H9 (cell line): ENCODE results near the gene QSOX1. TPM values are rescaled to one million over a fixed set of nuclear protein-coding genes. Genes with fewer than 3 reads are reported as not detected.

Experiments used
- DNase-seq: peaks from one replicate; pipeline ENCODE4 v3.0.0-alpha.2; 2017
- H2AFZ ChIP-seq: one replicate; pipeline ENCODE4 v1.6.1; 2013; ENCODE audit warnings: mild to moderate bottlenecking, low read length, control low read depth, moderate library complexity
- H2AK5ac ChIP-seq: 2 replicates; pipeline ENCODE4 v1.6.1; 2013; ENCODE audit warnings: low read length, control low read depth, mixed read lengths; ENCODE audit not compliant: insufficient read length
- H2BK120ac ChIP-seq: one replicate; pipeline ENCODE4 v1.6.1; 2013; ENCODE audit warnings: low read depth, mild to moderate bottlenecking, low read length, control low read depth, inconsistent platforms; ENCODE audit not compliant: poor library complexity, severe bottlenecking
- H2BK12ac ChIP-seq: 2 replicates; pipeline ENCODE4 v1.6.1; 2013; ENCODE audit warnings: low read length, control low read depth, mixed read lengths, low read depth; ENCODE audit not compliant: insufficient read length
- H2BK15ac ChIP-seq: 2 replicates; pipeline ENCODE4 v1.6.1; 2013; ENCODE audit warnings: low read depth, low read length, control low read depth
- H2BK20ac ChIP-seq: one replicate; pipeline ENCODE4 v1.6.1; 2013; ENCODE audit warnings: low read depth, mild to moderate bottlenecking, low read length, control low read depth, inconsistent platforms; ENCODE audit not compliant: poor library complexity, severe bottlenecking
- H2BK5ac ChIP-seq: 2 replicates; pipeline ENCODE4 v1.6.1; 2013; ENCODE audit warnings: low read length, control low read depth, mixed read lengths; ENCODE audit not compliant: insufficient read length
- H3K14ac ChIP-seq: 2 replicates; pipeline ENCODE4 v1.6.1; 2013; ENCODE audit warnings: low read length, control low read depth; ENCODE audit not compliant: insufficient read depth
- H3K18ac ChIP-seq: 2 replicates; pipeline ENCODE4 v1.6.1; 2013; ENCODE audit warnings: low read depth, mild to moderate bottlenecking, mixed read lengths, low read length, control low read depth; ENCODE audit not compliant: insufficient read length
- H3K23ac ChIP-seq: 2 replicates; pipeline ENCODE4 v1.6.1; 2013; ENCODE audit warnings: low read length, control low read depth, mixed read lengths, low read depth; ENCODE audit not compliant: insufficient read length
- H3K23me2 ChIP-seq: 2 replicates; pipeline ENCODE4 v1.6.1; 2013; ENCODE audit warnings: low read depth, mild to moderate bottlenecking, mixed read lengths, low read length, control low read depth; ENCODE audit not compliant: insufficient read length, poor library complexity, severe bottlenecking
- H3K27ac ChIP-seq: 2 replicates; pipeline ENCODE4 v1.5.1; 2013; ENCODE audit warnings: low read length, control low read depth, mixed read lengths, low read depth; ENCODE audit not compliant: insufficient read length
- H3K27me3 ChIP-seq: 2 replicates; pipeline ENCODE4 v1.6.1; 2013; ENCODE audit warnings: low read length, control low read depth, inconsistent platforms; ENCODE audit not compliant: insufficient read depth
- H3K4ac ChIP-seq: 2 replicates; pipeline ENCODE4 v1.6.1; 2013; ENCODE audit warnings: low read depth, mild to moderate bottlenecking, control low read depth, inconsistent platforms, low read length, moderate library complexity
- H3K4me1 ChIP-seq: 2 replicates; pipeline ENCODE4 v1.6.1; 2013; ENCODE audit warnings: low read length, control low read depth, inconsistent platforms; ENCODE audit not compliant: insufficient read depth
- H3K4me2 ChIP-seq: 2 replicates; pipeline ENCODE4 v1.6.1; 2013; ENCODE audit warnings: low read length, control low read depth, mixed read lengths; ENCODE audit not compliant: insufficient read length, insufficient read depth
- H3K56ac ChIP-seq: 2 replicates; pipeline ENCODE4 v1.6.1; 2013; ENCODE audit warnings: low read depth, mild to moderate bottlenecking, mixed read lengths, low read length, control low read depth; ENCODE audit not compliant: insufficient read length
- H3K79me1 ChIP-seq: 2 replicates; pipeline ENCODE4 v1.6.1; 2013; ENCODE audit warnings: low read depth, mild to moderate bottlenecking, moderate library complexity, low read length, control low read depth, inconsistent platforms; ENCODE audit not compliant: insufficient read depth, poor library complexity, severe bottlenecking
- H3K79me2 ChIP-seq: 2 replicates; pipeline ENCODE4 v1.6.1; 2013; ENCODE audit warnings: low read length, control low read depth, inconsistent platforms; ENCODE audit not compliant: insufficient read depth
- H3K9ac ChIP-seq: 2 replicates; pipeline ENCODE4 v1.6.1; 2013; ENCODE audit warnings: low read length, control low read depth, mixed read lengths; ENCODE audit not compliant: insufficient read length; ENCODE audit errors: extremely low read depth
- H3K9me3 ChIP-seq: one replicate; pipeline ENCODE4 v1.6.1; 2013; ENCODE audit warnings: low read depth, low read length, inconsistent platforms; ENCODE audit not compliant: control insufficient read depth
- H3T11ph ChIP-seq: one replicate; pipeline ENCODE4 v1.6.1; 2013; ENCODE audit warnings: mild to moderate bottlenecking, low read length, control low read depth, inconsistent platforms
- H4K20me1 ChIP-seq: one replicate; pipeline ENCODE4 v1.6.1; 2013; ENCODE audit not compliant: control insufficient read depth, insufficient read length, insufficient read depth
- H4K5ac ChIP-seq: 2 replicates; pipeline ENCODE4 v1.6.1; 2013; ENCODE audit warnings: low read depth, mild to moderate bottlenecking, mixed read lengths, low read length, control low read depth; ENCODE audit not compliant: insufficient read length
- H4K8ac ChIP-seq: replicated peaks from 2 replicates; pipeline ENCODE4 v1.6.1; 2013; ENCODE audit warnings: low read length, control low read depth, mixed read lengths, low read depth; ENCODE audit not compliant: insufficient read length
- H4K91ac ChIP-seq: 2 replicates; pipeline ENCODE4 v1.6.1; 2013; ENCODE audit warnings: low read depth, mild to moderate bottlenecking, moderate library complexity, mixed read lengths, low read length, control low read depth; ENCODE audit not compliant: insufficient read length
- H3K27ac Mint-ChIP-seq, 3 experiments: 2 replicates in 2 of 3; 3 replicates in 1 of 3; pipeline ENCODE4 v1.8.0; 2020 to 2021; ENCODE audit warnings: mixed read lengths in 3 of 3, mild to moderate bottlenecking in 1 of 3, moderate library complexity in 1 of 3
- H3K27me3 Mint-ChIP-seq: 2 replicates; pipeline ENCODE4 v1.8.0; 2021; ENCODE audit warnings: low read depth, mild to moderate bottlenecking, moderate library complexity, mixed read lengths
- H3K36me3 Mint-ChIP-seq, 3 experiments: 2 replicates in 2 of 3; 3 replicates in 1 of 3; pipeline ENCODE4 v1.8.0; 2020 to 2021; ENCODE audit warnings: low read depth in 3 of 3, mixed read lengths in 3 of 3; ENCODE audit not compliant: insufficient read depth in 1 of 3
- H3K4me1 Mint-ChIP-seq, 2 experiments: 2 replicates each; pipeline ENCODE4 v1.8.0; 2020; ENCODE audit warnings: mixed read lengths in 2 of 2
- H3K4me3 Mint-ChIP-seq, 2 experiments: 2 replicates in 1 of 2; 3 replicates in 1 of 2; pipeline ENCODE4 v1.8.0; 2020 to 2021; ENCODE audit warnings: mild to moderate bottlenecking in 2 of 2, mixed read lengths in 2 of 2, moderate library complexity in 1 of 2
- H3K9me3 Mint-ChIP-seq, 2 experiments: 2 replicates in 1 of 2; 3 replicates in 1 of 2; pipeline ENCODE4 v1.8.0; 2020; ENCODE audit warnings: mild to moderate bottlenecking in 2 of 2, mixed read lengths in 2 of 2, moderate library complexity in 1 of 2
- CTCF ChIP-seq: fragments of 200-600 bp; sonication (generic); conservative IDR thresholded peaks from 3 replicates; pipeline ENCODE4 v1.8.0; 2021; ENCODE audit warnings: antibody characterized with exemption, mild to moderate bottlenecking
- WGBS: extraction: QIAGEN DNeasy Blood & Tissue Kit; methylation state at CpG from one replicate; pipeline ENCODE4 v1.1.7; 2013; ENCODE audit warnings: missing lambda C conversion rate, low lambda C conversion rate, mixed read lengths; ENCODE audit not compliant: insufficient read length; ENCODE audit errors: extremely low coverage; 5-methylcytosine and 5-hydroxymethylcytosine counted together
- total RNA-seq: library from RNA; stranded (reverse); gene quantifications from 2 replicates; pipeline ENCODE4 v1.2.1, GENCODE V29; 2021

The QSOX1 gene
- total RNA-seq, 1 experiment from 2014 or later: 79.2 TPM

GRCh38 chr1:180114396-180114945 is 40.2 kb upstream of the QSOX1 start:
- Mint-ChIP-seq H3K4me1 (no peaks in the 10 kb centered on the region), H3K4me3 (no peak overlapping the region), H3K27me3 (no peaks in the 10 kb centered on the region), H3K9me3 (no peaks in the 10 kb centered on the region), H3K36me3 (peaks cover 5 to 22% (median 16%) of the 10 kb centered on the region in 3 experiments; a peak in 6 of 7 replicates), H3K27ac (no peak overlapping the region)
- Histone ChIP-seq H4K8ac (no peak overlapping the region), H2BK20ac (no peak overlapping the region), H3K14ac (no peak overlapping the region), H2AFZ (no peak overlapping the region), H3K23ac (no peak overlapping the region), H2BK5ac (no peak overlapping the region), H2BK120ac (no peak overlapping the region), H3K27ac (no peak overlapping the region), H3K56ac (no peak overlapping the region), H3K9me3 (no peaks in the 10 kb centered on the region), H3K9ac (no peak overlapping the region), H3K18ac (no peak overlapping the region), H3K4me1 (no peaks in the 10 kb centered on the region), H4K5ac (no peak overlapping the region), H3K4me2 (no peak overlapping the region), H3K4ac (no peak overlapping the region), H3T11ph (no peak overlapping the region), H3K79me1 (no peaks in the 10 kb centered on the region), H4K20me1 (no peaks in the 10 kb centered on the region), H3K27me3 (no peaks in the 10 kb centered on the region), H3K23me2 (no peaks in the 10 kb centered on the region), H4K91ac (no peak overlapping the region), H3K79me2 (no peaks in the 10 kb centered on the region), H2AK5ac (no peak overlapping the region), H2BK12ac (no peak overlapping the region), H2BK15ac (no peak overlapping the region)
- no peak for DNase-seq
- TF ChIP-seq CTCF: no peak
- no CpG with 5 or more reads among the region's 4 CpGs for WGBS
